ENCODE measurements around the gene TCF7. TPM values are rescaled to one million over a fixed set of nuclear protein-coding genes. Genes with fewer than 3 reads are reported as not detected.

Gene TCF7
- total RNA-seq, 6 experiments from 2014 or later, result 0.99 to 3.9 (median 3.2) TPM

GRCh38 chr5:134097211-134097749 lies 17.2 kb upstream of the TCF7 start:
- Mint-ChIP-seq H3K36me3 (ENCODE audit: low read depth) (no peaks in the 10 kb centered on the region), H3K4me1 (ENCODE audit: low read depth) (peaks cover 12% of the 10 kb centered on the region), H3K4me3 (no peak overlapping the region), H3K27me3 (ENCODE audit: insufficient read depth) (peaks cover 24% of the 10 kb centered on the region), H3K9me3 (no peaks in the 10 kb centered on the region), H3K27ac (no peak overlapping the region)
- TF ChIP-seq CTCF (IDR thresholded peaks at IDR 0.05), result no peak
- DNase-seq, result no peak

- no peak for DNase-seq
- peaks cover 11% of the 10 kb centered on the region for H3K27me3 Mint-ChIP-seq (ENCODE audit: insufficient read depth)
- TF ChIP-seq CTCF (IDR thresholded peaks at IDR 0.05), result no peak
- H3K4me3 Mint-ChIP-seq, result no peak overlapping the region
- peaks cover 12% of the 10 kb centered on the region for H3K4me1 Mint-ChIP-seq (ENCODE audit: low read depth)
- no peak overlapping the region for H3K27ac Mint-ChIP-seq
- no peaks in the 10 kb centered on the region for H3K9me3 Mint-ChIP-seq
- H3K36me3 Mint-ChIP-seq (ENCODE audit: low read depth), result no peaks in the 10 kb centered on the region
These were observed 15.8 kb upstream of the TCF7 start for GRCh38 chr5:134098690-134099089.

- Mint-ChIP-seq H3K4me1 (ENCODE audit: low read depth) (peaks cover 12% of the 10 kb centered on the region), H3K36me3 (ENCODE audit: low read depth) (no peaks in the 10 kb centered on the region)
- TF ChIP-seq CTCF (IDR thresholded peaks at IDR 0.05), result no peak
These were observed 15.1 kb upstream of the TCF7 start for GRCh38 chr5:134099288-134099872.

GRCh38 chr5:134099939-134100282 lies 14.6 kb upstream of the TCF7 start:
- H3K36me3 Mint-ChIP-seq (ENCODE audit: low read depth), result no peaks in the 10 kb centered on the region
- H3K9me3 Mint-ChIP-seq, result no peaks in the 10 kb centered on the region
- DNase-seq, result no peak
- no peak overlapping the region for H3K4me3 Mint-ChIP-seq
- peaks cover 12% of the 10 kb centered on the region for H3K4me1 Mint-ChIP-seq (ENCODE audit: low read depth)
- peaks cover 9% of the 10 kb centered on the region for H3K27me3 Mint-ChIP-seq (ENCODE audit: insufficient read depth)
- no peak for TF ChIP-seq CTCF (IDR thresholded peaks at IDR 0.05)
- no peak overlapping the region for H3K27ac Mint-ChIP-seq

More at GRCh38 chr5:134099288-134099872, 15.1 kb upstream of the TCF7 start:
- no peaks in the 10 kb centered on the region for H3K9me3 Mint-ChIP-seq
- peaks cover 8% of the 10 kb centered on the region for H3K27me3 Mint-ChIP-seq (ENCODE audit: insufficient read depth)
- no peak for DNase-seq
- no peak overlapping the region for H3K4me3 Mint-ChIP-seq
- H3K27ac Mint-ChIP-seq, result no peak overlapping the region

- H3K4me1 Mint-ChIP-seq (ENCODE audit: low read depth), result peaks cover 12% of the 10 kb centered on the region
These were observed 14.0 kb upstream of the TCF7 start for GRCh38 chr5:134100283-134101091.

More at GRCh38 chr5:134100283-134101091, 14.0 kb upstream of the TCF7 start:
- H3K36me3 Mint-ChIP-seq (ENCODE audit: low read depth), result no peaks in the 10 kb centered on the region
- H3K9me3 Mint-ChIP-seq, result no peaks in the 10 kb centered on the region
- DNase-seq, result peak; percentile 41
- no peak overlapping the region for H3K4me3 Mint-ChIP-seq
- H3K27me3 Mint-ChIP-seq (ENCODE audit: insufficient read depth), result peaks cover 14% of the 10 kb centered on the region
- no peak for TF ChIP-seq CTCF (IDR thresholded peaks at IDR 0.05)
- no peak overlapping the region; the same call in 1 of the 2 replicates for H3K27ac Mint-ChIP-seq

All from HFFc6 (cell line).